Measurements from ENCODE around the gene CHRM5.

The CHRM5 gene, protein sequence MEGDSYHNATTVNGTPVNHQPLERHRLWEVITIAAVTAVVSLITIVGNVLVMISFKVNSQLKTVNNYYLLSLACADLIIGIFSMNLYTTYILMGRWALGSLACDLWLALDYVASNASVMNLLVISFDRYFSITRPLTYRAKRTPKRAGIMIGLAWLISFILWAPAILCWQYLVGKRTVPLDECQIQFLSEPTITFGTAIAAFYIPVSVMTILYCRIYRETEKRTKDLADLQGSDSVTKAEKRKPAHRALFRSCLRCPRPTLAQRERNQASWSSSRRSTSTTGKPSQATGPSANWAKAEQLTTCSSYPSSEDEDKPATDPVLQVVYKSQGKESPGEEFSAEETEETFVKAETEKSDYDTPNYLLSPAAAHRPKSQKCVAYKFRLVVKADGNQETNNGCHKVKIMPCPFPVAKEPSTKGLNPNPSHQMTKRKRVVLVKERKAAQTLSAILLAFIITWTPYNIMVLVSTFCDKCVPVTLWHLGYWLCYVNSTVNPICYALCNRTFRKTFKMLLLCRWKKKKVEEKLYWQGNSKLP

DNA sequence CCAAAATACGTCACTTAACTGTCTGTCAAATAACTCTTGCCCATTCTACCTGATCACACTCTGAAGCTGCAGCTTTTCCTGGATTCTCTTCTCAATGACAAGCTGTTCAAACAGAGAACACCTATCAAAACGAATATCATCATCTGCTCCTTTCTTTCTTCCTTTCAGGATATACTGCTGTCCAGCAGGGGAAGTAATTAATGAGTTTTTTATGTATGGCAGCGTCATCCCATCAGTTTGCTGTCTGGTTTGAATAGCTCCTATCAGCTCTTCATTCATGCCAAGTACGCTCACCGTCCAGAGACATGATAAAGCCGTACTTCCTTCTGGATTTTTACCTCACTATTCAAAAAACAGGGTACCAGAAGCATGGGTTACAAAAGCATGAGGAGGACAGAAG is at the start of gene CHRM5:
Gene CHRM5, plus strand, starts transcription at position 274 of the 400 bp plus-strand sequence. CDS start 94,221 bp downstream, outside the sequence.
- DNase-seq (ENCODE audit: low read depth, low spot score): no peak

GRCh38 chr15:33923446-33923845 is 44.9 kb upstream of the CHRM5 start:
- in situ Hi-C loops (cut with HindIII; ENCODE audit: low sequenced_read_pairs): no loop called here
- no peak for DNase-seq (ENCODE audit: low read depth, low spot score)
- no peak overlapping the region for H3K4me3 ChIP-seq (ENCODE audit: low read depth, low read length)
- no peak for TF ChIP-seq CTCF (IDR thresholded peaks at IDR 0.05; ENCODE audit: low read depth, low read length)

More for the DNA sequence above, at the start of gene CHRM5:
- TF ChIP-seq CTCF (IDR thresholded peaks at IDR 0.05; ENCODE audit: low read depth, low read length): no peak
- in situ Hi-C loops (cut with HindIII; ENCODE audit: low sequenced_read_pairs): no loop called here
- H3K4me3 ChIP-seq (ENCODE audit: low read depth, low read length): no peak within 1 kb of the TSS

- TF ChIP-seq CTCF (IDR thresholded peaks at IDR 0.05; ENCODE audit: low read depth, low read length): no peak
- no peak overlapping the region for H3K4me3 ChIP-seq (ENCODE audit: low read depth, low read length)
- in situ Hi-C loops (cut with HindIII; ENCODE audit: low sequenced_read_pairs): no loop called here
- no peak for DNase-seq (ENCODE audit: low read depth, low spot score)
Measured at GRCh38 chr15:33926260-33926659, 42.0 kb upstream of the CHRM5 start.

DNA sequence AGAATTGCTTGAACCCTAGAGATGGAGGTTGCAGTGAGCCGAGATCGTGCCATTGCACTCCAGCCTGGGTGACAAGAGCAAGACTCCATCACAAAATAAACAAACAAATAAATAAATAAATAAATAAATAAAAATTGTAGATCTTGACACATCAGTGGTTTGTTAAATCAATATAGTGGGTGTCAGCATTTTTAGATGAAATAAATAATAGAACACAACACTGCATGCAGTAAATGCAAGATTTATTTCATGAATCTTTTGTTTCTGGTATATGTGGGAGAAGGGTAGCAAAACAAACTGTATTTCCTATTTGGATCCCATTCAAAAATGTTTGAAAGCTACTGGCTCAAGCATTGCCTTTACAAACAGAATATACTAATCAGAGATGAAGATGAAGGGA is 35.6 kb upstream of the CHRM5 start:
- DNase-seq (ENCODE audit: low read depth, low spot score): no peak
- TF ChIP-seq CTCF (IDR thresholded peaks at IDR 0.05; ENCODE audit: low read depth, low read length): no peak
- in situ Hi-C loops (cut with HindIII; ENCODE audit: low sequenced_read_pairs): no loop called here
- no peak overlapping the region for H3K4me3 ChIP-seq (ENCODE audit: low read depth, low read length)

GRCh38 chr15:33934396-33934795 is 33.9 kb upstream of the CHRM5 start:
- in situ Hi-C loops (cut with HindIII; ENCODE audit: low sequenced_read_pairs): no loop called here
- DNase-seq (ENCODE audit: low read depth, low spot score): peak; percentile 15
- H3K4me3 ChIP-seq (ENCODE audit: low read depth, low read length): no peak overlapping the region
- TF ChIP-seq CTCF (IDR thresholded peaks at IDR 0.05; ENCODE audit: low read depth, low read length): no peak

DNA sequence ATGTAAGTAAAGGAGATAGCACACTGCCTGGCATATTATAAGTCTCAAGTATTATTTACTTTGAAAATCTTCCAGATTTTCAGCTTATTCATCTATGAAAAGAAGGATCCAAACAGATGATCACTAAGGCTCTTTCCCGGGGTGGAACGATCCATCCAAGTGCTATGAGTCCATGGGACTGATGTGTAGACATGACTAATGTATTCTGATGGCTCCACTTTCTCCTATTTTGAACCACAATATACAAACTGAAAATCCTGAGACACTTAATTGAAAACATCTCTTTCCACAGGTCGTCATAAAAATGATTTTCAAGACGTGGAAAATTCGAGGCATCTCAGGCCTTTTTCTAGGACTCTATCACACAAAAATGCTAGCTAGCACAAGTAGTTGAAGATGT is 33.4 kb upstream of the CHRM5 start:
- no peak overlapping the region for H3K4me3 ChIP-seq (ENCODE audit: low read depth, low read length)
- in situ Hi-C loops (cut with HindIII; ENCODE audit: low sequenced_read_pairs): no loop called here
- no peak for TF ChIP-seq CTCF (IDR thresholded peaks at IDR 0.05; ENCODE audit: low read depth, low read length)
- no peak for DNase-seq (ENCODE audit: low read depth, low spot score)

Data from astrocyte of the spinal cord (primary cell).